ENCODE data around the gene QSOX1. TPM values are rescaled to one million over a fixed set of nuclear protein-coding genes. Genes with fewer than 3 reads are reported as not detected.
A peak's percentile ranks its signal among the peaks of the same experiment; 100 is the strongest.

Gene QSOX1
- total RNA-seq, 4 donors from 2014 or later = 74.9 to 184 (median 107) TPM

- intact Hi-C loops (cut with DNase I) = no loop called here
- no peak for DNase-seq
- Histone ChIP-seq H3K4me1 (peaks cover 28 to 47% (median 38%) of the 10 kb centered on the region in 3 donors), H3K27me3 (no peaks in the 10 kb centered on the region), H3K9me3 (no peaks in the 10 kb centered on the region), H3K36me3 (peaks cover 0 to 37% (median 0%) of the 10 kb centered on the region in 3 donors), H3K4me3 (no peak overlapping the region), H3K27ac (peak overlapping the region in 2 of 4 donors; percentile 43 to 69)
- 85 to 93% methylated on average over 2 of the region's 2 CpGs for WGBS, 2 donors
- no peak for TF ChIP-seq POLR2A (IDR thresholded peaks at IDR 0.05)
- TF ChIP-seq, protein P1, sequence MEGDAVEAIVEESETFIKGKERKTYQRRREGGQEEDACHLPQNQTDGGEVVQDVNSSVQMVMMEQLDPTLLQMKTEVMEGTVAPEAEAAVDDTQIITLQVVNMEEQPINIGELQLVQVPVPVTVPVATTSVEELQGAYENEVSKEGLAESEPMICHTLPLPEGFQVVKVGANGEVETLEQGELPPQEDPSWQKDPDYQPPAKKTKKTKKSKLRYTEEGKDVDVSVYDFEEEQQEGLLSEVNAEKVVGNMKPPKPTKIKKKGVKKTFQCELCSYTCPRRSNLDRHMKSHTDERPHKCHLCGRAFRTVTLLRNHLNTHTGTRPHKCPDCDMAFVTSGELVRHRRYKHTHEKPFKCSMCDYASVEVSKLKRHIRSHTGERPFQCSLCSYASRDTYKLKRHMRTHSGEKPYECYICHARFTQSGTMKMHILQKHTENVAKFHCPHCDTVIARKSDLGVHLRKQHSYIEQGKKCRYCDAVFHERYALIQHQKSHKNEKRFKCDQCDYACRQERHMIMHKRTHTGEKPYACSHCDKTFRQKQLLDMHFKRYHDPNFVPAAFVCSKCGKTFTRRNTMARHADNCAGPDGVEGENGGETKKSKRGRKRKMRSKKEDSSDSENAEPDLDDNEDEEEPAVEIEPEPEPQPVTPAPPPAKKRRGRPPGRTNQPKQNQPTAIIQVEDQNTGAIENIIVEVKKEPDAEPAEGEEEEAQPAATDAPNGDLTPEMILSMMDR (IDR thresholded peaks at IDR 0.05) = no peak
These were observed 18.8 kb downstream of the QSOX1 start for GRCh38 chr1:180173451-180173850.

DNA sequence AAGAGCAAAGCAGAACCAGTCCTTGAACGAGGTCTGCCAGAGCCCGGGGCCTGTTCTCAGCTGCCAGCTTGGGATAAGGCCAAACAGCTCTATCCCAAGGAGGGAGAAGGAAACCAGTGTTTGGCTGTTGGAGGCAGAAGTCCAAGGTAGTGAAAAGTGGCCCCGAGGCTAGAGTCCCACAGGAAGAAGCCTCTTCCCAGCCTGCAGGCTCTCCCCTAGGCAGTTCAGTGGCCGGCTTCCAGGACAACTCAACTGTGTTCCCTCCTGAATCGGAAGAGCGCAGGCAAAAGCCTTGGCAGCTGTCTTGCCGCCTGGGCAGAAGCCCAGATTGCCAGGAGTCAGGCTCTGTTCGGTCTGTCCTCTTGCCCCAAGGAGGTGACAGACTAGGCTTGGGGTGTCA, 19.3 kb downstream of the QSOX1 start:
- no peaks in the 10 kb centered on the region for H3K27me3 ChIP-seq
- no peaks in the 10 kb centered on the region for H3K9me3 ChIP-seq
- no peak for DNase-seq
- TF ChIP-seq, protein P1 (IDR thresholded peaks at IDR 0.05) = no peak
- no peak for TF ChIP-seq POLR2A (IDR thresholded peaks at IDR 0.05)
- H3K27ac ChIP-seq = peak overlapping the region in 3 of 4 donors; percentile 21 to 69 (median 43)
- no peak overlapping the region for H3K4me3 ChIP-seq
- intact Hi-C loops (cut with DNase I) = no loop called here
- H3K36me3 ChIP-seq = peaks cover 0 to 38% (median 0%) of the 10 kb centered on the region in 3 donors
- 16 to 37% methylated on average over 2 of the region's 8 CpGs for WGBS, 2 donors
- H3K4me1 ChIP-seq = peaks cover 25 to 45% (median 34%) of the 10 kb centered on the region in 3 donors

DNA sequence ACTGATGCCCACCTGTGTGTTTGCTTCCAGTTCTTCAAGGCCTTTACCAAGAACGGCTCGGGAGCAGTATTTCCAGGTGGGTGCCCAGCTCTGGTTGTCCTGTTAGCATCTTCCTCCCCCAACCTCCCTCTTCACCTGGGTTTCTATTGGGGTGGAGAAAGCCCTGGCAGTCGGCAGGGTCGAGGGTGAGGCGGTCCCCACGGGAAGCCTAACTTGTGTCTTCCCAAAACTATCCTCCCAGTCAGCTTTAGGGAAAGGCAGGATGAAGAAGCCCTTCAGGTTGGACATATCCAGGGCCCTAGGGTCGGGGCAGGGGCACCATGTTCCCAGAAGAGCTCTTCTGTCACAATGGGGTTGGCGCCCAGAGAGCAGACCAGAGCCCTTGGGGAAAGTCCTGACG, 20.6 kb downstream of the QSOX1 start:
- 77 to 88% methylated on average over 2 to 5 of the region's 9 CpGs for WGBS, 2 donors
- intact Hi-C loops (cut with DNase I) = no loop called here

GRCh38 chr1:180175806-180176205, 21.1 kb downstream of the QSOX1 start:
- intact Hi-C loops (cut with DNase I) = no loop called here
- WGBS, 2 donors = 80% methylated on average over 1 of the region's 9 CpGs; no CpG with 5 or more reads in 1 of the 2 donors
- Histone ChIP-seq H3K27me3 (no peaks in the 10 kb centered on the region), H3K4me3 (no peak overlapping the region), H3K9me3 (no peaks in the 10 kb centered on the region), H3K4me1 (peaks cover 11 to 27% (median 15%) of the 10 kb centered on the region in 3 donors), H3K36me3 (peaks cover 0 to 49% (median 0%) of the 10 kb centered on the region in 3 donors), H3K27ac (no peak overlapping the region)
- DNase-seq = no peak
- TF ChIP-seq, protein P1 (IDR thresholded peaks at IDR 0.05) = no peak
- TF ChIP-seq POLR2A (IDR thresholded peaks at IDR 0.05) = no peak

More for the DNA sequence above, 20.6 kb downstream of the QSOX1 start:
- H3K36me3 ChIP-seq = peaks cover 0 to 44% (median 0%) of the 10 kb centered on the region in 3 donors
- H3K27ac ChIP-seq = no peak overlapping the region
- DNase-seq = no peak
- H3K4me3 ChIP-seq = no peak overlapping the region
- H3K4me1 ChIP-seq = peaks cover 12 to 32% (median 20%) of the 10 kb centered on the region in 3 donors
- no peaks in the 10 kb centered on the region for H3K9me3 ChIP-seq
- no peaks in the 10 kb centered on the region for H3K27me3 ChIP-seq
- TF ChIP-seq, protein P1 (IDR thresholded peaks at IDR 0.05) = no peak
- TF ChIP-seq POLR2A (IDR thresholded peaks at IDR 0.05) = no peak

DNA sequence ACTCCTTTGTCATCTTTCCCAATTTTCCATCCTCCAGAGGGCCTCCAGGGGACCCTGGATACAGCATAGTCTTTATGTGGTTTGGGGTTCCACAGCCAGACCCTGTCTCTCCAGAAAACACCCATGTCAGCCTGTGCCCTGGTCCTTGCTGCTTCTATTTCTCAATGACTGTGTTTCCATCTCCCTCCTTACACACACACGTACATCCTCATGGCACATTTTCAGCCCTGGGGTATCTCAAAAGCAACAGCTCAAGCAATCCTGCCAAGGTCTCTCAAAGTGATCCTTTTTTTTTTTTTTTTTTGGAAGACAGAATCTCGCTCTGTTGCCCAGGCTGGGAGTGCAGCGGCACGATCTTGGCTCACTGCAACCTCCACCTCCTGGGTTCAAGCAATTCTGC, 22.3 kb downstream of the QSOX1 start:
- DNase-seq = no peak
- Histone ChIP-seq H3K27ac (no peak overlapping the region), H3K9me3 (no peaks in the 10 kb centered on the region), H3K27me3 (no peaks in the 10 kb centered on the region), H3K36me3 (peaks cover 0 to 61% (median under 1%) of the 10 kb centered on the region in 3 donors), H3K4me1 (peaks cover 11 to 20% (median 13%) of the 10 kb centered on the region in 3 donors), H3K4me3 (no peak overlapping the region)
- no peak for TF ChIP-seq POLR2A (IDR thresholded peaks at IDR 0.05)
- TF ChIP-seq, protein P1 (IDR thresholded peaks at IDR 0.05) = no peak
- intact Hi-C loops (cut with DNase I) = no loop called here
- WGBS, 2 donors = 90 to 97% methylated on average over 4 of the region's 4 CpGs
